Neuronal stem cell (in vitro differentiated cells): ENCODE data around the gene ACSS1.

Source experiments
- DNase-seq: peaks from one replicate; pipeline ENCODE4 v3.0.0-alpha.2; 2013; ENCODE audit warnings: low spot score
- H2AFZ ChIP-seq: one replicate; pipeline ENCODE4 v1.6.1; 2013; ENCODE audit warnings: mild to moderate bottlenecking, low read length, inconsistent platforms
- H2AK5ac ChIP-seq: 2 replicates; pipeline ENCODE4 v1.6.1; 2013; ENCODE audit warnings: low read depth, mild to moderate bottlenecking, inconsistent platforms, low read length, moderate library complexity, mixed read lengths
- H2BK120ac ChIP-seq: 2 replicates; pipeline ENCODE4 v1.6.1; 2013; ENCODE audit warnings: low read depth, mild to moderate bottlenecking, inconsistent platforms, low read length, moderate library complexity, mixed read lengths
- H2BK12ac ChIP-seq: one replicate; pipeline ENCODE4 v1.6.1; 2013; ENCODE audit warnings: low read length, inconsistent platforms
- H2BK15ac ChIP-seq: 2 replicates; pipeline ENCODE4 v1.6.1; 2013; ENCODE audit warnings: mild to moderate bottlenecking, low read length, inconsistent platforms, mixed read lengths
- H2BK5ac ChIP-seq: one replicate; pipeline ENCODE4 v1.6.1; 2013; ENCODE audit warnings: inconsistent platforms, mild to moderate bottlenecking, low read length, moderate library complexity
- H3K14ac ChIP-seq: one replicate; pipeline ENCODE4 v1.6.1; 2013; ENCODE audit warnings: low read length, inconsistent platforms
- H3K18ac ChIP-seq: 2 replicates; pipeline ENCODE4 v1.6.1; 2013; ENCODE audit warnings: low read length, inconsistent platforms
- H3K23ac ChIP-seq: 2 replicates; pipeline ENCODE4 v1.6.1; 2013; ENCODE audit warnings: low read depth, mild to moderate bottlenecking, mixed read lengths, low read length, inconsistent platforms; ENCODE audit not compliant: poor library complexity
- H3K27ac ChIP-seq: replicated peaks from 3 replicates; pipeline ENCODE4 v1.5.1; 2013; ENCODE audit warnings: low read length, inconsistent platforms
- H3K27me3 ChIP-seq, 3 experiments: 2 replicates each; pipeline ENCODE4 v1.6.1; 2013; ENCODE audit warnings: low read length in 3 of 3, mild to moderate bottlenecking in 2 of 3, inconsistent platforms in 1 of 3, low read depth in 1 of 3, mixed read lengths in 1 of 3, moderate library complexity in 1 of 3; ENCODE audit not compliant: control insufficient read depth in 3 of 3, insufficient read depth in 3 of 3
- H3K36me3 ChIP-seq, 2 donors: replicated peaks in 1 of 2; 2 replicates each; pipeline ENCODE4 v1.6.1; 2013; ENCODE audit warnings: low read length in 2 of 2; ENCODE audit not compliant: control insufficient read depth in 2 of 2, insufficient read depth in 2 of 2
- H3K4ac ChIP-seq: 2 replicates; pipeline ENCODE4 v1.6.1; 2013; ENCODE audit warnings: inconsistent platforms, mild to moderate bottlenecking, low read length, moderate library complexity
- H3K4me1 ChIP-seq, 2 donors: 1 replicate in 1 of 2; 2 replicates in 1 of 2; pipeline ENCODE4 v1.6.1; 2013; ENCODE audit warnings: low read length in 2 of 2, low read depth in 1 of 2; ENCODE audit not compliant: control insufficient read depth in 2 of 2, insufficient read depth in 1 of 2
- H3K4me2 ChIP-seq: one replicate; pipeline ENCODE4 v1.6.1; 2013; ENCODE audit warnings: mild to moderate bottlenecking, low read length, inconsistent platforms; ENCODE audit not compliant: insufficient read depth, poor library complexity, severe bottlenecking
- H3K4me3 ChIP-seq, 2 donors: 2 replicates each; pipeline ENCODE4 v1.5.1; 2013; ENCODE audit warnings: low read length in 2 of 2, mild to moderate bottlenecking in 2 of 2, inconsistent platforms in 1 of 2, moderate library complexity in 1 of 2
- H3K79me1 ChIP-seq: one replicate; pipeline ENCODE4 v1.6.1; 2013; ENCODE audit warnings: low read depth, mild to moderate bottlenecking, inconsistent platforms, low read length, moderate library complexity
- H3K9ac ChIP-seq: one replicate; pipeline ENCODE4 v1.6.1; 2013; ENCODE audit warnings: mild to moderate bottlenecking, low read depth, low read length, inconsistent platforms; ENCODE audit not compliant: poor library complexity
- H3K9me3 ChIP-seq, 2 donors: replicated peaks in 1 of 2; 2 replicates each; pipeline versions ENCODE3 to v1.6.1; 2013; ENCODE audit warnings: low read length in 2 of 2, mild to moderate bottlenecking in 2 of 2, inconsistent platforms in 1 of 2, low read depth in 1 of 2, mixed read lengths in 1 of 2, moderate library complexity in 1 of 2; ENCODE audit not compliant: control insufficient read depth in 2 of 2, insufficient read depth in 1 of 2
- H4K8ac ChIP-seq: one replicate; pipeline ENCODE4 v1.6.1; 2013; ENCODE audit warnings: low read depth, mild to moderate bottlenecking, inconsistent platforms, low read length, moderate library complexity
- H4K91ac ChIP-seq: one replicate; pipeline ENCODE4 v1.6.1; 2013; ENCODE audit warnings: low read length, low read depth, mild to moderate bottlenecking, inconsistent platforms; ENCODE audit not compliant: poor library complexity
- WGBS, 2 donors: extraction: QIAGEN DNeasy Blood & Tissue Kit; methylation state at CpG; one replicate each; pipeline ENCODE4 v1.1.7; 2013; ENCODE audit warnings: missing lambda C conversion rate in 2 of 2, mixed read lengths in 1 of 2; ENCODE audit not compliant: insufficient read length in 2 of 2, insufficient replicate concordance in 1 of 2; ENCODE audit errors: extremely low coverage in 2 of 2; 5-methylcytosine and 5-hydroxymethylcytosine counted together

Gene ACSS1

GRCh38 chr20:25065072-25065624, 7.2 kb upstream of the ACSS1 start:
- no peak overlapping the region for H3K9ac ChIP-seq
- no peak overlapping the region for H2BK12ac ChIP-seq
- H2BK5ac ChIP-seq, result no peak overlapping the region
- H3K4me2 ChIP-seq, result no peak overlapping the region
- H4K91ac ChIP-seq, result no peak overlapping the region
- H2BK120ac ChIP-seq, result no peak overlapping the region
- WGBS, 2 donors, result no CpG with 5 or more reads among the region's 9 CpGs
- peaks cover 3% of the 10 kb centered on the region for H3K79me1 ChIP-seq
- no peak for DNase-seq
- no peak overlapping the region for H2AFZ ChIP-seq
- peaks cover 0 to 1% of the 10 kb centered on the region in 2 donors for H3K36me3 ChIP-seq
- peak overlapping the region; percentile 33 for H2AK5ac ChIP-seq
- peaks cover 0 to 57% (median 43%) of the 10 kb centered on the region in 3 experiments for H3K27me3 ChIP-seq
- H3K4me1 ChIP-seq, result peaks cover 0 to 10% of the 10 kb centered on the region in 2 donors
- no peak overlapping the region for H3K23ac ChIP-seq
- no peak overlapping the region for H4K8ac ChIP-seq
- H3K27ac ChIP-seq, result no peak overlapping the region
- H2BK15ac ChIP-seq, result no peak overlapping the region
- H3K18ac ChIP-seq, result peak overlapping the region; percentile 31
- H3K9me3 ChIP-seq, result peaks cover 0 to 9% of the 10 kb centered on the region in 2 donors
- no peak overlapping the region for H3K4ac ChIP-seq
- no peak overlapping the region for H3K14ac ChIP-seq
- H3K4me3 ChIP-seq, result no peak overlapping the region

GRCh38 chr20:25064561-25065071, 6.7 kb upstream of the ACSS1 start:
- no peak overlapping the region for H3K4ac ChIP-seq
- peaks cover 0 to 1% of the 10 kb centered on the region in 2 donors for H3K36me3 ChIP-seq
- peaks cover 3% of the 10 kb centered on the region for H3K79me1 ChIP-seq
- no peak overlapping the region for H2BK5ac ChIP-seq
- H3K4me2 ChIP-seq, result no peak overlapping the region
- H3K27me3 ChIP-seq, result peaks cover 0 to 60% (median 46%) of the 10 kb centered on the region in 3 experiments
- H2BK15ac ChIP-seq, result no peak overlapping the region
- H4K8ac ChIP-seq, result no peak overlapping the region
- H2BK120ac ChIP-seq, result no peak overlapping the region
- H2AK5ac ChIP-seq, result no peak overlapping the region
- DNase-seq, result no peak
- no peak overlapping the region for H3K18ac ChIP-seq
- H2AFZ ChIP-seq, result no peak overlapping the region
- no peak overlapping the region for H4K91ac ChIP-seq
- H3K27ac ChIP-seq, result no peak overlapping the region
- no peak overlapping the region for H2BK12ac ChIP-seq
- no peak overlapping the region for H3K9ac ChIP-seq
- H3K9me3 ChIP-seq, result peaks cover 0 to 9% of the 10 kb centered on the region in 2 donors
- no peak overlapping the region for H3K4me3 ChIP-seq
- no peak overlapping the region for H3K23ac ChIP-seq
- H3K4me1 ChIP-seq, result peaks cover 0 to 10% of the 10 kb centered on the region in 2 donors
- H3K14ac ChIP-seq, result no peak overlapping the region
- WGBS, 2 donors, result no CpG with 5 or more reads among the region's 4 CpGs

- Histone ChIP-seq H3K27me3 (peaks cover 0 to 60% (median 48%) of the 10 kb centered on the region in 3 experiments), H2BK12ac (no peak overlapping the region), H2BK5ac (peak overlapping the region; percentile 6), H3K9me3 (peaks cover 0 to 9% of the 10 kb centered on the region in 2 donors), H4K8ac (no peak overlapping the region), H3K4me1 (peaks cover 0 to 10% of the 10 kb centered on the region in 2 donors), H3K23ac (no peak overlapping the region), H3K14ac (peak overlapping the region; percentile 73), H3K4me3 (no peak overlapping the region), H2BK120ac (no peak overlapping the region), H2AFZ (no peak overlapping the region), H3K79me1 (peaks cover 3% of the 10 kb centered on the region), H3K27ac (no peak overlapping the region), H4K91ac (no peak overlapping the region), H3K18ac (peak overlapping the region; percentile 61), H3K9ac (no peak overlapping the region), H3K4ac (no peak overlapping the region), H3K4me2 (no peak overlapping the region), H3K36me3 (peaks cover 0 to 1% of the 10 kb centered on the region in 2 donors), H2AK5ac (no peak overlapping the region), H2BK15ac (no peak overlapping the region)
- no CpG with 5 or more reads among the region's 2 CpGs for WGBS, 2 donors
- DNase-seq, result no peak
These were observed 6.0 kb upstream of the ACSS1 start for GRCh38 chr20:25063981-25064380.

GRCh38 chr20:25063546-25063945, 5.6 kb upstream of the ACSS1 start:
- H2BK12ac ChIP-seq, result no peak overlapping the region
- H3K4me3 ChIP-seq, result no peak overlapping the region
- H3K27ac ChIP-seq, result no peak overlapping the region
- H3K4ac ChIP-seq, result no peak overlapping the region
- H3K9ac ChIP-seq, result no peak overlapping the region
- H4K8ac ChIP-seq, result no peak overlapping the region
- no peak overlapping the region for H4K91ac ChIP-seq
- H2BK120ac ChIP-seq, result no peak overlapping the region
- H3K18ac ChIP-seq, result peak overlapping the region; percentile 61
- H3K79me1 ChIP-seq, result peaks cover 3% of the 10 kb centered on the region
- H3K4me2 ChIP-seq, result no peak overlapping the region
- peaks cover 0 to 1% of the 10 kb centered on the region in 2 donors for H3K36me3 ChIP-seq
- no peak overlapping the region for H2BK15ac ChIP-seq
- no CpG with 5 or more reads among the region's 11 CpGs for WGBS, 2 donors
- H3K4me1 ChIP-seq, result peaks cover 0 to 12% of the 10 kb centered on the region in 2 donors
- H2BK5ac ChIP-seq, result peak overlapping the region; percentile 6
- peak overlapping the region; percentile 25 for H3K23ac ChIP-seq
- H3K27me3 ChIP-seq, result peaks cover 2 to 62% (median 53%) of the 10 kb centered on the region in 3 experiments
- H2AK5ac ChIP-seq, result no peak overlapping the region
- H2AFZ ChIP-seq, result no peak overlapping the region
- DNase-seq, result no peak
- H3K14ac ChIP-seq, result peak overlapping the region; percentile 73
- peaks cover 0 to 9% of the 10 kb centered on the region in 2 donors for H3K9me3 ChIP-seq
